HepG2 (cell line): Measurements from ENCODE around the gene NAGS. TPM values are rescaled to one million over a fixed set of nuclear protein-coding genes. Genes with fewer than 3 reads are reported as not detected.

ENCODE experiments used
- BORCS8-MEF2B ChIP-seq: sonication (generic); formaldehyde crosslinking; IDR thresholded peaks from 2 replicates; pipeline ENCODE4 v1.8.0; 2022; ENCODE audit warnings: mild to moderate bottlenecking, missing genetic modification reagents
- EZH2 ChIP-seq: conservative IDR thresholded peaks from 2 replicates; pipeline ENCODE4 v1.6.1; 2012; ENCODE audit warnings: mild to moderate bottlenecking, low read depth, low read length, moderate library complexity
- FLYWCH1 ChIP-seq: sonication (generic); formaldehyde crosslinking; IDR thresholded peaks from 2 replicates; pipeline ENCODE4 v1.8.1; 2023; ENCODE audit warnings: mild to moderate bottlenecking, missing genetic modification reagents
- FOXM1 ChIP-seq: sonication (generic); formaldehyde crosslinking; IDR thresholded peaks from 2 replicates; pipeline ENCODE4 v1.5.0; 2020; ENCODE audit warnings: missing genetic modification reagents
- GATAD2A ChIP-seq: IDR thresholded peaks from 2 replicates; pipeline ENCODE4 v1.6.1; 2016
- MNT ChIP-seq: fragments of 450-650 bp; IDR thresholded peaks from 2 replicates; pipeline ENCODE4 v1.6.1; 2016
- MTA1 ChIP-seq: sonication (generic); formaldehyde crosslinking; IDR thresholded peaks from 2 replicates; pipeline ENCODE4 v1.4.0; 2020; ENCODE audit warnings: missing genetic modification reagents, mild to moderate bottlenecking, borderline replicate concordance
- RBAK ChIP-seq: sonication (generic); formaldehyde crosslinking; IDR thresholded peaks from 2 replicates; pipeline ENCODE4 v1.5.1; 2020; ENCODE audit warnings: mild to moderate bottlenecking, missing genetic modification reagents
- RXRB ChIP-seq: IDR thresholded peaks from 2 replicates; pipeline ENCODE4 v1.6.1; 2016; ENCODE audit warnings: borderline replicate concordance, missing genetic modification reagents, missing compliant biosample characterization
- SALL1 ChIP-seq: sonication (generic); formaldehyde crosslinking; IDR thresholded peaks from 2 replicates; pipeline ENCODE4 v1.8.0; 2022; ENCODE audit warnings: mild to moderate bottlenecking, missing genetic modification reagents
- SIX4 ChIP-seq: sonication (generic); formaldehyde crosslinking; IDR thresholded peaks from 2 replicates; pipeline ENCODE4 v1.4.0; 2020; ENCODE audit warnings: missing genetic modification reagents
- SP5 ChIP-seq: IDR thresholded peaks from 2 replicates; pipeline ENCODE4 v1.6.1; 2016; ENCODE audit warnings: low read depth, borderline replicate concordance
- TP53 ChIP-seq: sonication (generic); formaldehyde crosslinking; conservative IDR thresholded peaks from 2 replicates; pipeline ENCODE4 v1.4.0; 2020; ENCODE audit warnings: missing genetic modification reagents
- ZBTB3 ChIP-seq: sonication (generic); formaldehyde crosslinking; IDR thresholded peaks from 2 replicates; pipeline ENCODE4 v1.4.0; 2020; ENCODE audit warnings: low read depth, mild to moderate bottlenecking, moderate library complexity, missing genetic modification reagents, borderline replicate concordance
- ZFP36L2 ChIP-seq: sonication (generic); formaldehyde crosslinking; IDR thresholded peaks from 2 replicates; pipeline ENCODE4 v1.4.0; 2020; ENCODE audit warnings: missing genetic modification reagents
- ZKSCAN5 ChIP-seq: sonication (generic); formaldehyde crosslinking; IDR thresholded peaks from 2 replicates; pipeline ENCODE4 v1.5.1; 2020; ENCODE audit warnings: mild to moderate bottlenecking, missing genetic modification reagents
- ZNF260 ChIP-seq: sonication (generic); formaldehyde crosslinking; IDR thresholded peaks from 2 replicates; pipeline ENCODE4 v1.4.0; 2020; ENCODE audit warnings: missing genetic modification reagents, low read depth, mild to moderate bottlenecking, borderline replicate concordance
- ZNF274 ChIP-seq: sonication (generic); formaldehyde crosslinking; IDR thresholded peaks from 2 replicates; pipeline ENCODE4 v1.5.1; 2020; ENCODE audit warnings: mild to moderate bottlenecking, missing genetic modification reagents
- ZNF326 ChIP-seq: sonication (generic); formaldehyde crosslinking; IDR thresholded peaks from 2 replicates; pipeline ENCODE4 v1.4.0; 2020; ENCODE audit warnings: missing genetic modification reagents, borderline replicate concordance
- ZNF674 ChIP-seq: sonication (generic); formaldehyde crosslinking; IDR thresholded peaks from 2 replicates; pipeline ENCODE4 v1.5.0; 2020; ENCODE audit warnings: low read depth, mild to moderate bottlenecking, missing genetic modification reagents
- ZNF788 ChIP-seq: sonication (generic); formaldehyde crosslinking; IDR thresholded peaks from 2 replicates; pipeline ENCODE4 v1.5.0; 2020; ENCODE audit warnings: mild to moderate bottlenecking, missing genetic modification reagents, borderline replicate concordance
- polyA plus RNA-seq, 8 experiments: library from polyadenylated mRNA; depleted of rRNA in 3 of 8; stranded (reverse) in 7 of 8; unstranded in 1 of 8; fragments of >200 nt; fragmentation: Illumina TruSeq in 4 of 8; extraction: Trizol in 4 of 8; gene quantifications; 2 replicates each; pipeline versions ENCODE4 v1.2.1 to v1.2.3, GENCODE V29; 2011 to 2016; ENCODE audit warnings: low read depth in 4 of 8, missing spikeins in 1 of 8, mixed read lengths in 1 of 8; ENCODE audit not compliant: insufficient read depth in 1 of 8
- total RNA-seq, 5 experiments: library from RNA; depleted of rRNA; stranded (reverse); fragments of >200 nt; fragmentation: Illumina TruSeq; extraction: Trizol; gene quantifications; 2 replicates each; pipeline ENCODE4 v1.2.3, GENCODE V29; 2016; ENCODE audit warnings: low read depth in 1 of 5
- TF ChIP-seq, protein P1 (sequence below): sonication (generic); formaldehyde crosslinking; IDR thresholded peaks from 2 replicates; pipeline ENCODE4 v1.5.0; 2020; ENCODE audit warnings: mild to moderate bottlenecking, missing genetic modification reagents
- TF ChIP-seq, protein P2 (sequence below): sonication (generic); formaldehyde crosslinking; IDR thresholded peaks from 2 replicates; pipeline ENCODE4 v1.5.0; 2020; ENCODE audit warnings: mild to moderate bottlenecking, missing genetic modification reagents
- TF ChIP-seq, protein P3 (sequence below): sonication (generic); formaldehyde crosslinking; IDR thresholded peaks from 2 replicates; pipeline ENCODE4 v1.4.0; 2020; ENCODE audit warnings: missing genetic modification reagents; ENCODE audit errors: not compliant biosample characterization

NAGS gene
- total and polyA plus RNA-seq, 2 of the 13 experiments (the other 11 are each of a cell fraction or from before 2014, with no cell fraction given), result 4.3 to 5.1 TPM

DNA sequence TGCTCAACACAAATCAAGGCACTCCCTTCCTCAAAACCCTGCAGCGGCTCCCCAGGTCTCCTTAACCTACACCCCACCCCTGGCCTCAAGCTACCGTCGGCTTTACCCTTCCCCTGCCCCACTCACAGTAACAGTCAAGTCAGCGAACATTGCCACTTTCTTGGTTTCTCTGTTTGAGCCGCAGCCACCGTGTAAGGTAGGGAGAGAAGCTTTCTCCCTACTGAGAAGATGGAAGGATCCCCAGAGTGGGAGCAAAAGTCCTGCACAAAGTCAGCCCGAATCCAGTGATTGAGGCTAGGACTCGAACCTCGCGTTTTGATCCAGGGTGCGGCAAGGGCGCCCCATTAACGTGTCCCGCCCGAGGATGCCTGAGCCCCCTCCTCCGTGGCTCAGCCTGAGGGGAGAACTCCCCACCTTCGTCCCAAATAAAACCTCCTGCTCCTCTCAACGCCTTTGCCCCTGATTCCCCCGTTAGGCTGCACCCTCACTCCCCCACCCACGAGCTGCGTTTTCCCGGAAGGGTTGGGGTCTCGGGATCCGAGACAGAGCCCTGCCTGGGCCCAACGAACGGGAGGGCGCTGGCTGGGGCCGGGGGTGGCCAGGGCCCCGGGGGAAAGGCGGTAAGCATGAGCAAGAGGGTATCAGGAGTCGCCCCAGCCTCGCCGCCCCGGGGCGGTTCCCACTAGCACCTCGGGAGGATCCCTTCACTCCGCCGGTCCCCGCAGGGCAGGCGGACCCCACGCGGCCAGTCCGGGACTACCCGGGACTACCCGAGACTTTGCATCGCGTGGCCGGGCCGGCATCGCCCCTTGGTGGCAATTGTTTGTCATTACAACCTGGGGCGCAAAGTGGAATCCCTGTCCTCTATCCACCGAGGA lies 9.9 kb upstream of the NAGS start (continued):
- TF ChIP-seq MNT (no peak), ZFP36L2 (CRISPR knock-in tag) (no peak), EZH2 (peak; percentile 85; the same call in 1 of the 2 replicates), BORCS8-MEF2B (CRISPR knock-in tag) (peak; percentile 44; the same call in 1 of the 2 replicates), ZBTB3 (CRISPR knock-in tag) (no peak; the same call in 1 of the 2 replicates), SALL1 (CRISPR knock-in tag) (peak; percentile 57), ZKSCAN5 (no peak), TP53 (CRISPR knock-in tag) (no peak; the same call in 1 of the 2 replicates), GATAD2A (CRISPR knock-in tag) (peak; percentile 69), ZNF260 (CRISPR knock-in tag) (no peak), MTA1 (CRISPR knock-in tag) (peak; percentile 55; the same call in 1 of the 2 replicates), SP5 (CRISPR knock-in tag) (no peak), FLYWCH1 (no peak), ZNF326 (CRISPR knock-in tag) (no peak), ZNF674 (CRISPR knock-in tag) (no peak), ZNF788 (CRISPR knock-in tag) (no peak), RXRB (CRISPR knock-in tag) (0 out of 2 replicates have a peak, but pooled peaks have one; percentile 18), RBAK (no peak), FOXM1 (CRISPR knock-in tag) (no peak), ZNF274 (no peak), SIX4 (no peak)
- TF ChIP-seq, protein P1, sequence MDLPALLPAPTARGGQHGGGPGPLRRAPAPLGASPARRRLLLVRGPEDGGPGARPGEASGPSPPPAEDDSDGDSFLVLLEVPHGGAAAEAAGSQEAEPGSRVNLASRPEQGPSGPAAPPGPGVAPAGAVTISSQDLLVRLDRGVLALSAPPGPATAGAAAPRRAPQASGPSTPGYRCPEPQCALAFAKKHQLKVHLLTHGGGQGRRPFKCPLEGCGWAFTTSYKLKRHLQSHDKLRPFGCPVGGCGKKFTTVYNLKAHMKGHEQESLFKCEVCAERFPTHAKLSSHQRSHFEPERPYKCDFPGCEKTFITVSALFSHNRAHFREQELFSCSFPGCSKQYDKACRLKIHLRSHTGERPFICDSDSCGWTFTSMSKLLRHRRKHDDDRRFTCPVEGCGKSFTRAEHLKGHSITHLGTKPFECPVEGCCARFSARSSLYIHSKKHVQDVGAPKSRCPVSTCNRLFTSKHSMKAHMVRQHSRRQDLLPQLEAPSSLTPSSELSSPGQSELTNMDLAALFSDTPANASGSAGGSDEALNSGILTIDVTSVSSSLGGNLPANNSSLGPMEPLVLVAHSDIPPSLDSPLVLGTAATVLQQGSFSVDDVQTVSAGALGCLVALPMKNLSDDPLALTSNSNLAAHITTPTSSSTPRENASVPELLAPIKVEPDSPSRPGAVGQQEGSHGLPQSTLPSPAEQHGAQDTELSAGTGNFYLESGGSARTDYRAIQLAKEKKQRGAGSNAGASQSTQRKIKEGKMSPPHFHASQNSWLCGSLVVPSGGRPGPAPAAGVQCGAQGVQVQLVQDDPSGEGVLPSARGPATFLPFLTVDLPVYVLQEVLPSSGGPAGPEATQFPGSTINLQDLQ (CRISPR knock-in tag), result no peak
- TF ChIP-seq, protein P2, sequence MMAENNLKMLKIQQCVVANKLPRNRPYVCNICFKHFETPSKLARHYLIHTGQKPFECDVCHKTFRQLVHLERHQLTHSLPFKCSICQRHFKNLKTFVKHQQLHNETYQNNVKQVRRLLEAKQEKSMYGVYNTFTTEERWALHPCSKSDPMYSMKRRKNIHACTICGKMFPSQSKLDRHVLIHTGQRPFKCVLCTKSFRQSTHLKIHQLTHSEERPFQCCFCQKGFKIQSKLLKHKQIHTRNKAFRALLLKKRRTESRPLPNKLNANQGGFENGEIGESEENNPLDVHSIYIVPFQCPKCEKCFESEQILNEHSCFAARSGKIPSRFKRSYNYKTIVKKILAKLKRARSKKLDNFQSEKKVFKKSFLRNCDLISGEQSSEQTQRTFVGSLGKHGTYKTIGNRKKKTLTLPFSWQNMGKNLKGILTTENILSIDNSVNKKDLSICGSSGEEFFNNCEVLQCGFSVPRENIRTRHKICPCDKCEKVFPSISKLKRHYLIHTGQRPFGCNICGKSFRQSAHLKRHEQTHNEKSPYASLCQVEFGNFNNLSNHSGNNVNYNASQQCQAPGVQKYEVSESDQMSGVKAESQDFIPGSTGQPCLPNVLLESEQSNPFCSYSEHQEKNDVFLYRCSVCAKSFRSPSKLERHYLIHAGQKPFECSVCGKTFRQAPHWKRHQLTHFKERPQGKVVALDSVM (CRISPR knock-in tag), result no peak
- TF ChIP-seq, protein P3, sequence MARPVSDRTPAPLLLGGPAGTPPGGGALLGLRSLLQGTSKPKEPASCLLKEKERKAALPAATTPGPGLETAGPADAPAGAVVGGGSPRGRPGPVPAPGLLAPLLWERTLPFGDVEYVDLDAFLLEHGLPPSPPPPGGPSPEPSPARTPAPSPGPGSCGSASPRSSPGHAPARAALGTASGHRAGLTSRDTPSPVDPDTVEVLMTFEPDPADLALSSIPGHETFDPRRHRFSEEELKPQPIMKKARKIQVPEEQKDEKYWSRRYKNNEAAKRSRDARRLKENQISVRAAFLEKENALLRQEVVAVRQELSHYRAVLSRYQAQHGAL (CRISPR knock-in tag), result no peak
